ENCODE measurements around the gene PLEKHO2.

GRCh38 chr15:64803526-64803925 is 38.2 kb upstream of the PLEKHO2 start:
- TF ChIP-seq ASH2L (IDR thresholded peaks at IDR 0.05; ENCODE audit: low read length) (no peak), CTCF (IDR thresholded peaks at IDR 0.05; ENCODE audit: control extremely low read depth in 1 of 3, insufficient read depth in 1 of 3, low read depth in 1 of 3, low read length in 3 of 3) (no peak), SP4 (IDR thresholded peaks at IDR 0.05; ENCODE audit: low read length) (no peak), EZH2 (IDR thresholded peaks at IDR 0.05; ENCODE audit: low read depth, low read length, severe bottlenecking) (no peak), RXRA (IDR thresholded peaks at IDR 0.05; ENCODE audit: insufficient read depth, low read depth, low read length) (no peak)

Data from H1 (cell line).